OCI-LY7 (cell line): Measurements from ENCODE around the gene KIF13A. TPM values are rescaled to one million over a fixed set of nuclear protein-coding genes. Genes with fewer than 3 reads are reported as not detected.

Source experiments
- BruUV-seq: library from RNA; stranded (reverse); fragments of 400-500 nt; replicated peaks from 2 replicates; lab custom pipeline; 2021; lab: Mats Ljungman, UMichigan
- CTCF ChIA-PET: fragments of 300-600 bp; sonication (Branson Sonifier 250); formaldehyde crosslinking; loops from one replicate; lab custom pipeline; 2022; ENCODE audit warnings: antibody characterized with exemption; ENCODE audit not compliant: unreplicated experiment; lab: Charles Lee
- POLR2A ChIA-PET: fragments of 300-600 bp; sonication (Branson Sonifier 250); formaldehyde crosslinking; loops from one replicate; lab custom pipeline; 2022; ENCODE audit warnings: antibody characterized with exemption; lab: Charles Lee
- DNase-seq: peaks from one replicate; pipeline ENCODE4 v3.0.0-alpha.2; 2015; ENCODE audit warnings: low spot score
- H2AFZ ChIP-seq: fragments of 200-600 bp; sonication (generic), shearing (Covaris generic); 2 replicates; pipeline ENCODE4 v1.6.1; 2014; ENCODE audit warnings: mild to moderate bottlenecking, antibody characterized with exemption, low read length, moderate library complexity
- H3K27ac ChIP-seq: fragments of 200-600 bp; sonication (generic); 2 replicates; pipeline ENCODE4 v1.5.1; 2014; ENCODE audit warnings: mixed run types, low read depth, mild to moderate bottlenecking, moderate library complexity, low read length, inconsistent platforms; ENCODE audit not compliant: poor library complexity, severe bottlenecking
- H3K36me3 ChIP-seq: fragments of 200-600 bp; sonication (generic); 2 replicates; pipeline ENCODE4 v1.6.1; 2014; ENCODE audit warnings: mild to moderate bottlenecking, antibody characterized with exemption, low read length, moderate library complexity, mixed read lengths; ENCODE audit not compliant: insufficient read depth
- H3K4me1 ChIP-seq: fragments of 200-600 bp; sonication (generic); 2 replicates; pipeline ENCODE4 v1.5.1; 2014; ENCODE audit warnings: mild to moderate bottlenecking, low read length; ENCODE audit not compliant: insufficient read depth, poor library complexity, severe bottlenecking
- H3K4me2 ChIP-seq: fragments of 200-600 bp; sonication (generic); 2 replicates; pipeline ENCODE4 v1.6.1; 2014; ENCODE audit warnings: mild to moderate bottlenecking, low read length
- H3K4me3 ChIP-seq: fragments of 200-600 bp; sonication (generic); 2 replicates; pipeline ENCODE4 v1.5.1; 2014; ENCODE audit warnings: mild to moderate bottlenecking, low read depth, low read length; ENCODE audit not compliant: poor library complexity, severe bottlenecking
- H3K79me2 ChIP-seq: fragments of 200-600 bp; sonication (generic); 2 replicates; pipeline ENCODE4 v1.6.1; 2016; ENCODE audit warnings: low read depth, mild to moderate bottlenecking, low read length, moderate library complexity, mixed read lengths; ENCODE audit not compliant: insufficient read depth
- H3K9me2 ChIP-seq: fragments of 200-600 bp; sonication (generic); 2 replicates; pipeline ENCODE4 v1.6.1; 2016; ENCODE audit warnings: mild to moderate bottlenecking, low read length, mixed read lengths; ENCODE audit not compliant: insufficient read depth
- H3K9me3 ChIP-seq: fragments of 200-600 bp; sonication (generic); 2 replicates; pipeline ENCODE4 v1.6.1; 2014; ENCODE audit warnings: mild to moderate bottlenecking, mixed run types, low read length, mixed read lengths
- H4K20me1 ChIP-seq: fragments of 200-600 bp; sonication (generic); 2 replicates; pipeline ENCODE4 v1.6.1; 2014; ENCODE audit warnings: mild to moderate bottlenecking, antibody characterized with exemption, low read length, moderate library complexity, mixed read lengths; ENCODE audit not compliant: insufficient read depth
- CTCF ChIP-seq: fragments of 200-600 bp; sonication (generic); conservative IDR thresholded peaks from 2 replicates; pipeline ENCODE4 v1.5.1; 2014; ENCODE audit warnings: mild to moderate bottlenecking, antibody characterized with exemption, low read length, moderate library complexity, mixed read lengths
- EZH2phosphoT487 ChIP-seq: fragments of 200-600 bp; sonication (generic); IDR thresholded peaks from 2 replicates; pipeline ENCODE4 v1.6.1; 2018; ENCODE audit warnings: low read depth, borderline replicate concordance, mild to moderate bottlenecking, mixed run types, antibody characterized with exemption, low read length, moderate library complexity, mixed read lengths
- intact Hi-C: fragments of 100-400 bp; cut with micrococcal nuclease; formaldehyde crosslinking; loops from one replicate; pipeline ENCODE4 v1.10.0; 2022; ENCODE audit not compliant: unreplicated experiment
- total RNA-seq, 2 experiments: library from RNA; depleted of rRNA in 1 of 2; stranded (reverse); fragments of >200 nt in 1 of 2; shearing (Covaris generic) in 1 of 2; gene quantifications; 2 replicates each; pipeline ENCODE4 v1.2.3, GENCODE V29; 2014 to 2022

The KIF13A gene
- total RNA-seq, 2 experiments from 2014 or later, result 1.5 TPM; not detected in 1

GRCh38 chr6:17842934-17843821 lies 144.3 kb downstream of the KIF13A start:
- BruUV-seq, result no TSS peak

GRCh38 chr6:17842014-17842776 lies 145.2 kb downstream of the KIF13A start:
- Histone ChIP-seq H3K9me3 (no peaks in the 10 kb centered on the region), H3K4me1 (no peaks in the 10 kb centered on the region), H3K4me2 (no peak overlapping the region), H3K4me3 (no peak overlapping the region), H3K36me3 (no peaks in the 10 kb centered on the region), H4K20me1 (no peaks in the 10 kb centered on the region), H3K9me2 (no peaks in the 10 kb centered on the region), H3K79me2 (no peaks in the 10 kb centered on the region), H3K27ac (no peak overlapping the region), H2AFZ (no peak overlapping the region)
- intact Hi-C loops, result no loop called here
- no peak for TF ChIP-seq EZH2phosphoT487
- TF ChIP-seq CTCF, result no peak
- ChIA-PET CTCF (no interaction called here), POLR2A (interaction anchor here (0.6 to 0.7 kb wide), 2 partner anchors 11 to 705 kb away, joined by 3 to 4 read pairs; no protein-coding TSS in a partner anchor)
- BruUV-seq, result no TSS peak
- no peak for DNase-seq

More at GRCh38 chr6:17842934-17843821, 144.3 kb downstream of the KIF13A start:
- ChIA-PET POLR2A (no interaction called here), CTCF (no interaction called here)
- H2AFZ ChIP-seq, result no peak overlapping the region
- no peak for DNase-seq
- no peak overlapping the region for H3K4me3 ChIP-seq
- intact Hi-C loops, result no loop called here
- H4K20me1 ChIP-seq, result no peaks in the 10 kb centered on the region
- H3K9me2 ChIP-seq, result no peaks in the 10 kb centered on the region
- H3K79me2 ChIP-seq, result no peaks in the 10 kb centered on the region
- H3K9me3 ChIP-seq, result no peaks in the 10 kb centered on the region
- no peak overlapping the region for H3K4me2 ChIP-seq
- H3K4me1 ChIP-seq, result no peaks in the 10 kb centered on the region
- H3K36me3 ChIP-seq, result no peaks in the 10 kb centered on the region
- no peak for TF ChIP-seq CTCF
- no peak for TF ChIP-seq EZH2phosphoT487
- H3K27ac ChIP-seq, result no peak overlapping the region
